Ishikawa (cell line): Measurements from ENCODE around the gene NDUFV2.

Experiments
- CEBPB ChIP-seq: IDR thresholded peaks from 2 replicates; pipeline ENCODE4 v1.6.1; 2012
- CREB1 ChIP-seq: IDR thresholded peaks from 2 replicates; pipeline ENCODE4 v1.6.1; 2012; ENCODE audit warnings: low read depth
- EGR1 ChIP-seq: IDR thresholded peaks from 2 replicates; pipeline ENCODE4 v1.6.1; 2012
- EP300 ChIP-seq: IDR thresholded peaks from 2 replicates; pipeline ENCODE4 v1.6.1; 2012; ENCODE audit warnings: borderline replicate concordance
- FOXM1 ChIP-seq: IDR thresholded peaks from 2 replicates; pipeline ENCODE4 v1.6.1; 2012; ENCODE audit warnings: low read depth, borderline replicate concordance
- MAX ChIP-seq: IDR thresholded peaks from 2 replicates; pipeline ENCODE4 v1.6.1; 2012
- NFIC ChIP-seq: IDR thresholded peaks from 2 replicates; pipeline ENCODE4 v1.6.1; 2012
- RAD21 ChIP-seq: IDR thresholded peaks from 2 replicates; pipeline ENCODE4 v1.6.1; 2012; ENCODE audit warnings: low read depth
- REST ChIP-seq: IDR thresholded peaks from 2 replicates; pipeline ENCODE4 v1.6.1; 2012; ENCODE audit warnings: low read depth, mild to moderate bottlenecking
- TAF1 ChIP-seq: IDR thresholded peaks from 2 replicates; pipeline ENCODE4 v1.6.1; 2012; ENCODE audit warnings: low read depth, mild to moderate bottlenecking
- TCF12 ChIP-seq: IDR thresholded peaks from 2 replicates; pipeline ENCODE4 v1.6.1; 2012; ENCODE audit warnings: low read depth
- TEAD4 ChIP-seq: IDR thresholded peaks from 2 replicates; pipeline ENCODE4 v1.6.1; 2012
- USF1 ChIP-seq: IDR thresholded peaks from 2 replicates; pipeline ENCODE4 v1.6.1; 2012
- YY1 ChIP-seq: IDR thresholded peaks from 2 replicates; pipeline ENCODE4 v1.6.1; 2012; ENCODE audit warnings: low read depth
- ZBTB7A ChIP-seq: IDR thresholded peaks from 2 replicates; pipeline ENCODE4 v1.6.1; 2012; ENCODE audit warnings: low read depth

The NDUFV2 gene

GRCh38 chr18:9137168-9138066 lies 34.9 kb downstream of the NDUFV2 start:
- TF ChIP-seq YY1 (peak; percentile 74; the same call in 1 of the 2 replicates), MAX (no peak), EGR1 (no peak; the same call in 1 of the 2 replicates), TCF12 (no peak), USF1 (no peak)

- TF ChIP-seq MAX, result no peak
- TF ChIP-seq TAF1, result no peak
- TF ChIP-seq YY1, result no peak
- no peak for TF ChIP-seq EGR1
- TF ChIP-seq NFIC, result no peak
- TF ChIP-seq TCF12, result no peak
- TF ChIP-seq CEBPB, result no peak
- no peak for TF ChIP-seq USF1
Observed at GRCh38 chr18:9139400-9140039, 37.0 kb downstream of the NDUFV2 start.

- TF ChIP-seq CEBPB (no peak), YY1 (no peak), ZBTB7A (no peak), EGR1 (no peak), TEAD4 (no peak), FOXM1 (no peak), TCF12 (no peak), MAX (no peak), REST (no peak), CREB1 (no peak), USF1 (no peak), NFIC (no peak), TAF1 (no peak), RAD21 (no peak), EP300 (no peak)
Observed at GRCh38 chr18:9140381-9140780, 37.9 kb downstream of the NDUFV2 start.

GRCh38 chr18:9140984-9141383 lies 38.5 kb downstream of the NDUFV2 start:
- TF ChIP-seq RAD21 (no peak), REST (no peak)

GRCh38 chr18:9146224-9146623 lies 43.7 kb downstream of the NDUFV2 start:
- no peak for TF ChIP-seq USF1
- no peak for TF ChIP-seq TEAD4
- TF ChIP-seq YY1, result no peak
- TF ChIP-seq EP300, result no peak
